ENCODE data around the gene MT1E. TPM values are rescaled to one million over a fixed set of nuclear protein-coding genes. Genes with fewer than 3 reads are reported as not detected.

The MT1E gene
- total and polyA plus RNA-seq, 4 donors = 29.5 to 55.8 (median 37.5) TPM

DNA sequence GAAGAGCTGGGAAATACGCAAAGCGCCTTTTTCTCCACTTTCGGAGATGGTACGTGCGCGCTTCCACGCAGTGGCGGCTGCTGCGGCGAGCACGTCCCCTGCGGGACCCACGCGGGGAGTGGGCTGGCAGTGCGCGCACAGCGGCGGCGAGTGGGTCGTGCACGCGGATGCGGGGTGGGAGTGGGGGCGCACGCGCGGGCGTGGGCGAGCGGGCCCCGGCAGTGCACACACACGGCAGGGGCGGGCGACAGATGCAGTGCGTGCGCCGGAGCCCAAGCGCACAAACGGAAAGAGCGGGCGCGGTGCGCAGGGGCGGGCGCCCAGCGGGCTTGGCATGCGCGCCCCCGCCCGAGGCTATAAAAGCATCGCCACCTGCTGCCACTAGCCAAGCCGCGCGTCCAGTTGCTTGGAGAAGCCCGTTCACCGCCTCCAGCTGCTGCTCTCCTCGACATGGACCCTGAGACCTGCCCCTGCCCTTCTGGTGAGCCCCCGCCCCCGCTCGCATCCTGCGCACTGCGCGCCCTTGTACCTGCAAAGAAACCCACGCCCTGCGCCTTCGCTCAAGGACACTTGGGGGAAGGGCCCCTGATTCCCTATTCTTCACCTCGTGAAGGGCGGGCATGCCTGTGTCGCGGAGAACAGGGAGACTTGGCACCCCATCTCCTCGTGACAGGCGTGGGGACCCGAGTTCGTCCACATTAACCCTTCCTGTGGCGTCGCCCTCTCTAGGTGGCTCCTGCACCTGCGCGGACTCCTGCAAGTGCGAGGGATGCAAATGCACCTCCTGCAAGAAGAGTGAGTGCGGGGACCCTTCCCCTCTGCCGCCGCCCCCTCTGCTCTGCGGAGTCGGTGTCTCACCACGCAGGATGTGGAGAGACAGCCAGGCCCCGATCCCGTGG lies 36.2 kb upstream of the MT1E start, which contains the start of gene MT3:
TSS of gene MT3 (plus strand) at position 388 of the 899 bp plus-strand sequence. CDS start at position 451, 63 bp downstream.
- WGBS (ENCODE audit: insufficient coverage) = 2% methylated on average over 87 of the region's 87 CpGs
- Histone ChIP-seq H3K36me3 (ENCODE audit: control insufficient read depth, insufficient read depth, low read length) (no peaks in the 10 kb centered on the region), H3K27me3 (ENCODE audit: control insufficient read depth, insufficient read depth, low read length) (no peaks in the 10 kb centered on the region), H3K27ac (ENCODE audit: low read depth, low read length) (peak within 1 kb of the TSS; percentile 84), H3K9me3 (ENCODE audit: control insufficient read depth, insufficient read depth, low read length) (no peaks in the 10 kb centered on the region), H3K4me1 (ENCODE audit: control insufficient read depth, insufficient read depth, low read length) (peaks cover 29% of the 10 kb centered on the region), H3K4me3 (ENCODE audit: low read depth, low read length) (peak within 1 kb of the TSS; percentile 71)
- peak in 3 of 6 donors; percentile 73 to 92 (median 88) for DNase-seq (ENCODE audit: low read depth in 4 of 6, low spot score in 6 of 6)

DNA sequence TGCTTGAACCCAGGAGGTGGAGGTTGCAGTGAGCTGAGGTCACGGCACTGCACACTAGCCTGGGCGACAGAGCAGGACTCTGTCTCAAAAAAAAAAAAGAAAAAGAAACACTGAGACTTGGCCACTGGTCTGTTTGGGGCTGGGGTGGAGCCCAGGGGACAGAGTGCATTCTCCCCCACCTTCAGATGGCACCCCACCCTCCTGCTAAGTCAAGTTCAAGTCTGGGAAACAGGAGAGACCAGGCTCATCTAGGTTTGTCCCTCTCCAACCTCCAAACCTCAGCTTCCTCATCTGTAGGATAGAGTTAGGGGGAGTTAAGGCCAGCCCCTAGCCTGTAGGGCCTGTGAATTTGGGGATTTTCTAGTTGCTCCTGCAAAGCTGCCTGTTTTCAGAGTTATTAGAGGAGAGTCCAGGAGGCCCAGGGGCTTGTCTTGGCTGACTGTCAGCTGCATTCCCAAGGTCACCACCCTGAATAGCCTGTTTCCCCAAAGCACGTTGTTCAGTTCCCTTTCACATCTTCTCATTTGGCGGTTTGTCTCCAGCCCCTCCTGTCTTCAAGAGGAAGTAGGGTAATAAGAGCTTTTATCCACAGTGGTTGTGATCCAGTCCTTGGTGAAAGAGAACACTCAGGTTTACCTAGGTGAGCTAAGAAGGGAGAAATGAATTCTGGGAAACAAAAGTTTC lies 34.1 kb upstream of the MT1E start:
- peak in 2 of 6 donors; percentile 13 to 30 for DNase-seq (ENCODE audit: low read depth in 4 of 6, low spot score in 6 of 6)
- Histone ChIP-seq H3K27ac (ENCODE audit: low read depth, low read length) (no peak overlapping the region), H3K4me3 (ENCODE audit: low read depth, low read length) (no peak overlapping the region)

DNA sequence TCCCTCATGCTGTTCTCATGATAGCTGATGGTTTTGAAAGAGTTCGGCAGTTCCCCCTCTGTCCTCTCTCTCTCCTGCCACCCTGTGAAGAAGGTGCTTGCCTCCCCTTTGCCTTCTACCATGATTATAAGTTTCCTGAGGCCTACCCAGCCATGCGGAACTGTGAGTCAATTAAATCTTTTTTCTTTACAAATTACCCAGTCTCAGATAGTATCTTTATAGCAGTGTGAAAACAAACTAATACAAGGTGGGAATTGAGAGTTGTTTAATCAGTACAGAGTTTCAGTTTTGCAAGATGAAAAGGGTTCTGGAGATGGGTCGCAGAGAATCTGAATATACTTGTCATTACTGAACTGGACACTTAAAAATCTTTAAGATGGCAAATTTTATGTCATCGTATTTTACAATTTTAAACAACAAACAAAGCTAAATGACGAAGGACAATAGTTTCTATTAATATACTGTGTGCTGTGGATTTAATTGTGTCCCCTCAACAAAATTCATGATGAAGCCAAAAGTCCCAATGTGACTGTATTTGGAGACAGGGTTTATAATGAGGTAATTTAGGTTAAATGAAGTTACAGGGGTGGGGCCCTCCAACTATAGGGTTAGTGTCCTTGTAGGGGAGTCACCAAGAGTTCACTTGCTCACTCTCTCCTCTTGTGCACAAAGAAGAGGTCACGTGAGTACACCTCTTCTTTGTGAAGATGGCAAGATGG lies 31.8 kb upstream of the MT1E start:
- H3K27me3 ChIP-seq (ENCODE audit: control insufficient read depth, insufficient read depth, low read length) = no peaks in the 10 kb centered on the region
- peaks cover 28% of the 10 kb centered on the region for H3K4me1 ChIP-seq (ENCODE audit: control insufficient read depth, insufficient read depth, low read length)
- WGBS (ENCODE audit: insufficient coverage) = no CpG with 5 or more reads among the region's 6 CpGs
- H3K4me3 ChIP-seq (ENCODE audit: low read depth, low read length) = no peak overlapping the region
- H3K27ac ChIP-seq (ENCODE audit: low read depth, low read length) = no peak overlapping the region
- DNase-seq (ENCODE audit: low read depth in 4 of 6, low spot score in 6 of 6) = no peak
- H3K36me3 ChIP-seq (ENCODE audit: control insufficient read depth, insufficient read depth, low read length) = no peaks in the 10 kb centered on the region
- H3K9me3 ChIP-seq (ENCODE audit: control insufficient read depth, insufficient read depth, low read length) = no peaks in the 10 kb centered on the region

More for the DNA sequence above, 34.1 kb upstream of the MT1E start:
- Histone ChIP-seq H3K4me1 (ENCODE audit: control insufficient read depth, insufficient read depth, low read length) (peaks cover 29% of the 10 kb centered on the region), H3K27me3 (ENCODE audit: control insufficient read depth, insufficient read depth, low read length) (no peaks in the 10 kb centered on the region), H3K9me3 (ENCODE audit: control insufficient read depth, insufficient read depth, low read length) (no peaks in the 10 kb centered on the region), H3K36me3 (ENCODE audit: control insufficient read depth, insufficient read depth, low read length) (no peaks in the 10 kb centered on the region)
- WGBS (ENCODE audit: insufficient coverage) = 100% methylated on average over 1 of the region's 4 CpGs

DNA sequence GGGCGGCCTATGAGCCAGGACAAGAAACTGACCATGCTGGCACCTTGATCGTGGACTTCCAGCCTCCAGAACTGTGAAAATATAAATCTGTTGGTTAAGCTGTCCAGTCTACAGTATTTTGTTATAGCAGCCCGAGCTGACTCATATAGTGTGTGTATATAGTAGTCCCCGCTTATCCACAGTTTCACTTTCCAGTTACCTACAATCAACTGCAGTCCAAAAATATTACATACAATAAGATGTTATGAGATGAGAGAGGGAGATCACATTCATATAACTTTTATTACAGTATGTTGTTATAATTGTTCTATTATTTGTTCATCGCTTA lies 31.3 kb upstream of the MT1E start:
- Histone ChIP-seq H3K27ac (ENCODE audit: low read depth, low read length) (no peak overlapping the region), H3K4me1 (ENCODE audit: control insufficient read depth, insufficient read depth, low read length) (peaks cover 25% of the 10 kb centered on the region), H3K36me3 (ENCODE audit: control insufficient read depth, insufficient read depth, low read length) (no peaks in the 10 kb centered on the region), H3K9me3 (ENCODE audit: control insufficient read depth, insufficient read depth, low read length) (no peaks in the 10 kb centered on the region), H3K4me3 (ENCODE audit: low read depth, low read length) (no peak overlapping the region), H3K27me3 (ENCODE audit: control insufficient read depth, insufficient read depth, low read length) (no peaks in the 10 kb centered on the region)
- DNase-seq (ENCODE audit: low read depth in 4 of 6, low spot score in 6 of 6) = no peak
- 100% methylated on average over 2 of the region's 5 CpGs for WGBS (ENCODE audit: insufficient coverage)

DNA sequence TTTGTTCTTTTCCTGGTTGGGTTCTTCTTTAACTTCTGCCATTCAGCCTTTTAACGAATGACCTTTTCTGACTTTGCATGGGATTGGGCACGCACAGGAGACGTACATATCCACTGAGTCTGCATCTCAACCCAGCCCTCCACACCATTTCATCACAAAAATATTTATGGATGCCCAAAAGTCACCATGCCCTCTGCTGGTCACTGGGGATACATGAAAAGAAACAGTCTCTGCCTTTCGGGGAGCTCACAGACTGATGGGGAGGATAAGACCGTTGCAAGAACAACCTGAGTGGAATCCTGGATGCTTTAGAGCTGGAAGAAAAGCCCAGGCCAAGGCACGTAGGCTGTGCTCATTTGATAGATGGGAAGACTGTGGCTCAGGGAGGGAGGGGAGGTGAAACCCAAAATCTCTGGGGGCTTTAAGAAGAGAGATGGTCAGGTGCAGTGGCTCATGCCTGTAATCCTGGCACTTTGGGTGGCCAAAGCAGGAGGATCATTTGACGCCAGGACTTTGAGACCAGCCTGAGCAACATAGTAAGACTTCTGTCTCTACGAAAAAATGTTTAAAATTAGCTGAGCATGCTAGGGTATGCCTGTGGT lies 25.1 kb upstream of the MT1E start:
- Histone ChIP-seq H3K27ac (ENCODE audit: low read depth, low read length) (no peak overlapping the region), H3K4me3 (ENCODE audit: low read depth, low read length) (no peak overlapping the region), H3K27me3 (ENCODE audit: control insufficient read depth, insufficient read depth, low read length) (no peaks in the 10 kb centered on the region), H3K9me3 (ENCODE audit: control insufficient read depth, insufficient read depth, low read length) (no peaks in the 10 kb centered on the region), H3K4me1 (ENCODE audit: control insufficient read depth, insufficient read depth, low read length) (peaks cover 11% of the 10 kb centered on the region), H3K36me3 (ENCODE audit: control insufficient read depth, insufficient read depth, low read length) (no peaks in the 10 kb centered on the region)
- WGBS (ENCODE audit: insufficient coverage) = 46% methylated on average over 8 of the region's 8 CpGs
- peak in 2 of 6 donors; percentile 61 to 70 for DNase-seq (ENCODE audit: low read depth in 4 of 6, low spot score in 6 of 6)

DNA sequence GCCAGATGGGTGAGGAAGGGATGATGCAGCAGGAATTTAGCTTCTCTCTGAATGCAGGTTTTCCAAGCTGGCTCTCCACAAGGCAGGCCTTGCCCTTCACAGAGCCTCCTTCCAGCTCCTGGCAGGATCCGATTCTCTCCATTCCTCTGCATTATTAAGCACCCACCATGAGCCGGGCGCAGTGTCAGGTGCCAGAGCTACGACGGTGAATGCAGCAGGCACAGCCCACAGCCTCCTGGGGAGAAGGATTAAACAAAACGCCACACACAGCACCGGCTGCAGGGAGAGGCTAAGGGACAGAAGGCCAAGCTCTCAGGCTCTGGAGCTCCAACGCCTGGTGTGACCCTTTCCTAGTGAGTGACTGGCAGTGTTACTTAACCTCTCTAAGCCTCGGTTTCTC lies 24.3 kb upstream of the MT1E start:
- Histone ChIP-seq H3K27me3 (ENCODE audit: control insufficient read depth, insufficient read depth, low read length) (no peaks in the 10 kb centered on the region), H3K4me3 (ENCODE audit: low read depth, low read length) (no peak overlapping the region), H3K36me3 (ENCODE audit: control insufficient read depth, insufficient read depth, low read length) (no peaks in the 10 kb centered on the region), H3K4me1 (ENCODE audit: control insufficient read depth, insufficient read depth, low read length) (peaks cover 15% of the 10 kb centered on the region), H3K9me3 (ENCODE audit: control insufficient read depth, insufficient read depth, low read length) (no peaks in the 10 kb centered on the region), H3K27ac (ENCODE audit: low read depth, low read length) (no peak overlapping the region)
- peak in 1 of 6 donors; percentile 27 for DNase-seq (ENCODE audit: low read depth in 4 of 6, low spot score in 6 of 6)
- 39% methylated on average over 7 of the region's 9 CpGs for WGBS (ENCODE audit: insufficient coverage)

DNA sequence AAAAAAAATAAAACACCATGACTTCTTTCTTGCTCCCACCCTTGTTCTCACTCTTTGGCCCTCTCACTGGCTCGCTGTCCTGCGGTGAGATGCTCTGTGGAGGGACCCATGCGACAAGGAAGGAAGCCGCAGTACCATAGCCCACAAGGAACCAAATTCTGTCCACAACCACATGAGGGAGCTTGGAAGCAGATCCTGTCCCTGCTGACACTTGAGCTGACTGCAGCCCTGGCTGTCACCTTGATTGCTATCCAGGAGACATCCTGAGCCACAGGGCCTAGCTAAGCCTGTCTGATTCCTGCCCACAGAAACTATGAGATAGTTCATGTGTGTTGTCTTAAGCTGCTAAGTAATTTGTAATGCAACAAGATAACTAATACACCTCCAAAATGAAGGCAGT lies 22.0 kb upstream of the MT1E start:
- H3K4me1 ChIP-seq (ENCODE audit: control insufficient read depth, insufficient read depth, low read length) = peaks cover 33% of the 10 kb centered on the region
- H3K36me3 ChIP-seq (ENCODE audit: control insufficient read depth, insufficient read depth, low read length) = no peaks in the 10 kb centered on the region
- DNase-seq (ENCODE audit: low read depth in 4 of 6, low spot score in 6 of 6) = peak in 2 of 6 donors; percentile 61 to 66
- no peaks in the 10 kb centered on the region for H3K27me3 ChIP-seq (ENCODE audit: control insufficient read depth, insufficient read depth, low read length)
- no peak overlapping the region for H3K4me3 ChIP-seq (ENCODE audit: low read depth, low read length)
- H3K9me3 ChIP-seq (ENCODE audit: control insufficient read depth, insufficient read depth, low read length) = no peaks in the 10 kb centered on the region
- H3K27ac ChIP-seq (ENCODE audit: low read depth, low read length) = no peak overlapping the region
- 65% methylated on average over 3 of the region's 4 CpGs for WGBS (ENCODE audit: insufficient coverage)

DNA sequence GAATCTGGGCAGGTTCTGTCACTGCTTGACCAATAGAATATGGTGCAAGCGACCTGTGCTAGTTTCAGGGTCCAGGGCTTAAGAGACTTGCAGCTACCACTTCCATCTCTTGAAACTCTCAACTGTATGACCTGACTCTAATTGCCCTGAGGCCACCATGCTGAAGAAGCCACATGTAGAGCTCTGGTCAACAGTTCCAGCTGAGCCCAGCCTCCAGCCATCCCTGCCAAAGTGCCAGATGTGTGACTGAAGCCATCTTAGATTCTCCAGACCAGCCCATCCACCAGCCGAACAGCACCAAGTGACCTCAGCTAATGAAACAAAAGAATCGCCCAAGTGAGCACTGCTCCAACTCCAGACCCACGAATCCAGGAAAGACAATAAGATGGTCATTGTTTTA lies 20.6 kb upstream of the MT1E start:
- Histone ChIP-seq H3K27ac (ENCODE audit: low read depth, low read length) (no peak overlapping the region), H3K4me3 (ENCODE audit: low read depth, low read length) (no peak overlapping the region), H3K36me3 (ENCODE audit: control insufficient read depth, insufficient read depth, low read length) (no peaks in the 10 kb centered on the region), H3K9me3 (ENCODE audit: control insufficient read depth, insufficient read depth, low read length) (no peaks in the 10 kb centered on the region), H3K4me1 (ENCODE audit: control insufficient read depth, insufficient read depth, low read length) (peaks cover 43% of the 10 kb centered on the region), H3K27me3 (ENCODE audit: control insufficient read depth, insufficient read depth, low read length) (peaks cover 11% of the 10 kb centered on the region)
- WGBS (ENCODE audit: insufficient coverage) = 100% methylated on average over 2 of the region's 4 CpGs
- no peak for DNase-seq (ENCODE audit: low read depth in 4 of 6, low spot score in 6 of 6)

DNA sequence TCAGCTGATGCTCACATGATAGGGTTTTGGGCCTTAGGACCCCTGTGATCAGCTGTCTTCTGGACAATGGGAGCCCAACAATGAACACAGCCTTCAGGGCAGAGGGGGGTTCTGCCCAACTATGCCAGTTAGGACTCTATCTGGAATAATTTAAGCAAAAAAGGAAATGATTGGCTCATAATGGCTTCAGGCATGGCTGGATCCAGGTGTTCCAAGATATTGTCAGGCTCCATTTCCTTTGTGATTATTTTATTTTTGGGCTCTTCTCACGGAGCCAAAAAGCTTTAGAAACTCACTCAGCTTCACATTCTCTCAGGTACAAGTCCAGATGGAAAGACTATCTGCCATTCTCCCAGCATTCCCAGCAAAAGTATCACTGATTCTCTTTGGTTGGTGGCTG lies 20.1 kb upstream of the MT1E start:
- no peak overlapping the region for H3K4me3 ChIP-seq (ENCODE audit: low read depth, low read length)
- no peaks in the 10 kb centered on the region for H3K9me3 ChIP-seq (ENCODE audit: control insufficient read depth, insufficient read depth, low read length)
- peaks cover 15% of the 10 kb centered on the region for H3K27me3 ChIP-seq (ENCODE audit: control insufficient read depth, insufficient read depth, low read length)
- DNase-seq (ENCODE audit: low read depth in 4 of 6, low spot score in 6 of 6) = no peak
- no peaks in the 10 kb centered on the region for H3K36me3 ChIP-seq (ENCODE audit: control insufficient read depth, insufficient read depth, low read length)
- peaks cover 47% of the 10 kb centered on the region for H3K4me1 ChIP-seq (ENCODE audit: control insufficient read depth, insufficient read depth, low read length)
- no CpG with 5 or more reads among the region's 1 CpG for WGBS (ENCODE audit: insufficient coverage)
- H3K27ac ChIP-seq (ENCODE audit: low read depth, low read length) = no peak overlapping the region

All from spinal cord (tissue), 10 donors.